Measurements from ENCODE around the gene CKS1B.

CKS1B gene

DNA sequence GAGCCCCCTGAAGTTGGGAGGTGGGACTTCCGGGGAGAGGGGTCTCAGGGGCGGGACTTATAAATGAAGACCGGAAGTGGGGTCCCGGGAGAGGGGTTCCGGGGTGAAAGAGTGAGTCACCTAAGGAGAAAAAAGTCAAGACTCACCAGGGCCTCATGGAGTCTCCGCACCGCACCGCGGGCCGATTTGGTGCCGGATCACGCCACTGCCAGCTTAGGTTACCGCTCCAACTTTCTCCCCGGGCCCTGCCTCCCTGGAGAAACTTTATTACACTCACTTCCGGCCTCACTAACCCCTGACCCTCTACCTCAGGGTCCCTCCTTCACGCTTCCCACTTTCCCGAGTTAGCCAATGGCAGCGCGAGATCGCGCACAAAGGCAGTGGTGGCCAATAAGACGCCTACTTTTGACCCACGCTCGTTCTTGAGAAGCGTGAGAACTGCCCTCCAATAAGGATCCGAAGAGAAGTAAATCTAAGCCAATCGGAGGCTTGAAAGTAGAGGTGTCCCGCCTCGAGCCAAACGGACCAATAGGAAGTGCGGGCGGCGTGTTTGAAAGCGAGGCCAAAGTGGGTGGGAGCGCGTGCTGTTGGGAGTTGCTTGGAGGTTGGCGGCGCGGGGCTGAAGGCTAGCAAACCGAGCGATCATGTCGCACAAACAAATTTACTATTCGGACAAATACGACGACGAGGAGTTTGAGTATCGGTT is at the start of gene CKS1B:
TSS of gene CKS1B (plus strand) at position 580 of the 706 bp plus-strand sequence. CDS start at position 645, 65 bp downstream.
- TF ChIP-seq, protein P1, sequence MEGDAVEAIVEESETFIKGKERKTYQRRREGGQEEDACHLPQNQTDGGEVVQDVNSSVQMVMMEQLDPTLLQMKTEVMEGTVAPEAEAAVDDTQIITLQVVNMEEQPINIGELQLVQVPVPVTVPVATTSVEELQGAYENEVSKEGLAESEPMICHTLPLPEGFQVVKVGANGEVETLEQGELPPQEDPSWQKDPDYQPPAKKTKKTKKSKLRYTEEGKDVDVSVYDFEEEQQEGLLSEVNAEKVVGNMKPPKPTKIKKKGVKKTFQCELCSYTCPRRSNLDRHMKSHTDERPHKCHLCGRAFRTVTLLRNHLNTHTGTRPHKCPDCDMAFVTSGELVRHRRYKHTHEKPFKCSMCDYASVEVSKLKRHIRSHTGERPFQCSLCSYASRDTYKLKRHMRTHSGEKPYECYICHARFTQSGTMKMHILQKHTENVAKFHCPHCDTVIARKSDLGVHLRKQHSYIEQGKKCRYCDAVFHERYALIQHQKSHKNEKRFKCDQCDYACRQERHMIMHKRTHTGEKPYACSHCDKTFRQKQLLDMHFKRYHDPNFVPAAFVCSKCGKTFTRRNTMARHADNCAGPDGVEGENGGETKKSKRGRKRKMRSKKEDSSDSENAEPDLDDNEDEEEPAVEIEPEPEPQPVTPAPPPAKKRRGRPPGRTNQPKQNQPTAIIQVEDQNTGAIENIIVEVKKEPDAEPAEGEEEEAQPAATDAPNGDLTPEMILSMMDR (IDR thresholded peaks at IDR 0.05; ENCODE audit: extremely low read depth, missing control alignments) = no peak
- DNase-seq (ENCODE audit: low spot score) = peak; percentile 92

DNA sequence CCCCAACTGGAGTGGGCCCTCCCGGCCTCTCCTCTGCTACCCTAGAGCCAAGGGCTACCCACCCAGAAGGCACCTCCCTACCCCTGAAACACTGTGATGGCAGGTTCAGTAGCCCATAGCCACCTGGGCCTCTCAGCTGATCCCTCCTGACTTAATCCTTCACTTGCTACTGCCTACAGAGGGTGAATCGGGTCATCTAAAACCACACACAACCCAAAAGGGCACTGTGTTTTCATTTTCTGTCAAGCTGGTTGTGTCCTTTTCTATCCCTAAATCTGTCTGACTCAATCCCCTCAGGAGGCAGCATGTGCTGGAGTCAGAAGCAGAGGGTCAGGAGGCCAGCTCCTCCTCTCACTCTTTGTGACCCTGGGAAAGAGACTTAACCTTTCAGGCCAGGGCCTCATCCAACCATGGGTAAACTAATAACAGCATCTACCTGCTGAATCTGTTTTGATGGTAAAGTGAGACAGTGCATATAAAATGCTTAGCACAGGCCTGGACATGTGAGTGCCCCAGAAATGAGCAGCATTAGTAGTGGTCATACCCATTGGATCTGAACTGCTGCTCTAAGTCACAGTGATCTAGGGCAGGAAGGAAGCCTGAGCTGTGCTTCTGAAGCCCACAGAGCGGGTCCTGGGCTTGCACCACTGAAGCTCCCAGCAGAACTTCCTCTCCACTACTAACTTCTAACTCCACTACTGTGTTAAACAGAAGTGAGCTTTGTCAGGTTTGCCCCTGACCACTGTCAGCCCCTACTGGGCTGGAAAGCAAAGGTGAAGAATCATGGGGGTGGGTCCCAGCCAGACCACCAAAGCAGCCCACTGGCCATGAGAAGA is 48.9 kb upstream of the CKS1B start:
- TF ChIP-seq, protein P1 (IDR thresholded peaks at IDR 0.05; ENCODE audit: extremely low read depth, missing control alignments) = no peak
- DNase-seq (ENCODE audit: low spot score) = no peak

DNA sequence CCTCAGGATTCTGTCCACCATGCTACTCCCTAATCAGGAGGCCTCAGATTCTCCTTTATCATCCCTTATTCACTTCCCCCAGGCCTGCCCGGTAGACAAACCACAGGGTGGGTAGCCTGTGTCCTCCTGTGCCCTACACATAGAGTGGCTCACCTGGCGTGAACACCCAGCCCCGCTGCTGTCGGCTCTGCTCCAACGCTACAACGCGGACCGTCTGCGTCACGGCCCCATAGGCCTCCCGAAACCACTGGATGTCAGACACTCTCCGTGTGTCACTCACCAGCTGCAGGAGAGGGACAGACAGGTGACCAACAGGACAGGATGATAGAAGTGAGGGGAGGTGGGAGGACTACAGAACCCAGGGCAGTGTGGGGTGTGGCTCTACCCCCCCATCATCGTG is 48.3 kb upstream of the CKS1B start:
- no peak for DNase-seq (ENCODE audit: low spot score)
- TF ChIP-seq, protein P1 (IDR thresholded peaks at IDR 0.05; ENCODE audit: extremely low read depth, missing control alignments) = no peak

DNA sequence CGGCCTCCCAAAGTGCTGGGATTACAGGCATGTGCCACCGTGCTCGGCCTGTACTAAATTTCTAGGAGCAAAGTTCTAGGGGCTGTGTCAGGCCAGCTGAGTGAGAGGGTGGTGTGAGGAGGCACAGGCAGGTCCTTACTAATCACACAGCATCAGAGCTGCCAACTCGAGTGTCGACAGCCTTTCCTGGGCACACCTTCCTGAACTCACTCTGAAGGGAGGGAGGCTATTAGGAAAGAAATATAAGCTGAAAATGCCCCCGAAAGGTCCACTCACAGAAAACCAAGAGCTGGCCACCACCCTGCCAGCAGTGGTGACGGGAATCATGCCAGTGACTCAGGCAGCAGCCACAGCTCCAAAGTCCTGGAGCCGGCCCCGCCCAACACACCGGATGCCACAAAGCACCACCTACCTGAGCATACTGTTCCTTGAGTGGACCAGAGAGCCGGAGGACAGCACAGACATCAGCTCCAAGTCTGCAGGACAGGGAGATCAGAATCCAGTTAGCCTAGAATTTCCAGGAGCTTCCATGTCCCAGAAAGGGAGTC is 42.5 kb upstream of the CKS1B start:
- TF ChIP-seq, protein P1 (IDR thresholded peaks at IDR 0.05; ENCODE audit: extremely low read depth, missing control alignments) = no peak
- no peak for DNase-seq (ENCODE audit: low spot score)

DNA sequence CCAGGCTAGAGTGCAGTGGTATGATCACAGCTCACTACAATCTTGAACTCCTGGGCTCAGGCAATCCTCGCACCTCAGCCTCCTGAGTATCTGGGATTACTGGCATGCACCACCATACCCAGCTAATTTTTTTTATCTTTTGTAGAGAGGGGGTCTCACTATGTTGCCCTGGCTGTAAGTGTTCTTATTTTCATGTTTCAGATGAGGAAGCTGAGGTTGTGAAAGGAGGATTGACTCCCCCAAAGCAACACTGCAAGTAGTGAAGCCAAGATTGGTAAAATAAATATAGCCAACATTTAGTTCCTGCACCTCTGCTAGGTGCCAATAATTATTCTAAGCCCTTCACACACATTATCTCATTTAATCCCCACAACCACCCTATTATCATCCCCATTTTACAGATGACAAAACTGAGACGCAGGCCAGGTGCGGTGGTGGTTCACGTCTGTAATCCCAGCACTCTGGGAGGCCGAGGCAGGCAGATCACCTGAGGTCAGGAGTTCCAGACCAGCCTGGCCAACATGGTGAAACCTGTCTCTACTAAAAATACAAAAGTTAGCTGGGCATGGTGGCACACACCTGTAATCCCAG is 40.0 kb upstream of the CKS1B start:
- TF ChIP-seq, protein P1 (IDR thresholded peaks at IDR 0.05; ENCODE audit: extremely low read depth, missing control alignments) = no peak
- no peak for DNase-seq (ENCODE audit: low spot score)

DNA sequence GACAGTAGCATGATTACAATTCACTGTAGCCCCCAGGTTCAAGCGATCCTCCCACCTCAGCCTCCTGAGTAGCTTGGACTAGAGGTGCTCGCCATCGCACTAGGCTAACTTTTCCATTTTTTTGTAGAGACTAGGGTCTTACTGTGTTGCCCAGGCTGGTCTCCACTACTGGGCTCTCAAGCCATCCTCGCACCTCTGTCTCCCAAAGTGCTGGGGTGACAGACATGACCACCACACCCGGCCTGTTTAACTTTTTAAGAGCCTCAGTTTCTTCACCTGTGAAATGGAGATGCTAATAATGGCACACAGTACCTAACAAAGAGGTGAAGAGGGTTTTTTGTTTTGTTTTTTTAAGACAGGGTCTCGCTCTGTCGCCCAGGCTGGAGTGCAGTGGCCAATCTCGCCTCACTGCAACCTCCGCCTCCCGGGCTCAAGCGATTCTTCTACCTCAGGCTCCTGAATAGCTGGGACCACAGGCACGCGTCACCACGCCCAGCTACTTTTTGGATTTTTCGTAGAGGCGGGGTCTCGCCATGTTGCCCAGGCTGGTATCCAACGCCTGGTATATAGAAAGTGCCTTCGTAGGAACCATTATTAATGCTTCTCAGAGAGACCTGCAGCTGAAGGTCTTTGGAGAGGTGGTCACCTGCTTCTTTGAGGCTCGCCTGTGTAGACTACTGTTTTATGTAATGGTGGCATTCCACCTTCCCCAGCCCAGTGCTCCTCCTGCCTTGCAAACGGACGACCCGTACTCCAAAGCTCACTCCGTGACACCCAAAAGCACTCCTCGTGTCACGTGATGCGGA is 38.5 kb upstream of the CKS1B start:
- peak; percentile 31 for DNase-seq (ENCODE audit: low spot score)
- TF ChIP-seq, protein P1 (IDR thresholded peaks at IDR 0.05; ENCODE audit: extremely low read depth, missing control alignments) = no peak
